Keratinocyte (primary cell): Measurements from ENCODE around the gene TNFAIP3. TPM values are rescaled to one million over a fixed set of nuclear protein-coding genes. Genes with fewer than 3 reads are reported as not detected.

Experiments
- DNase-seq: peaks from one replicate; pipeline ENCODE4 v3.0.0-alpha.2; 2011; ENCODE audit warnings: low read depth, missing footprints, low spot score
- FAIRE-seq: peaks from 2 replicates; lab custom pipeline; 2011; peaks lifted over from hg19 to GRCh38; lab: Jason Lieb, UNC
- H2AFZ ChIP-seq: 2 replicates; pipeline ENCODE4 v1.6.0; 2012; ENCODE audit warnings: low read length, control low read depth, inconsistent platforms; ENCODE audit not compliant: control insufficient read depth
- H3K27ac ChIP-seq: 2 replicates; pipeline ENCODE4 v1.5.1; 2011; ENCODE audit warnings: low read length; ENCODE audit not compliant: control insufficient read depth, insufficient read depth
- H3K27me3 ChIP-seq: 3 replicates; pipeline ENCODE4 v1.6.0; 2011; ENCODE audit warnings: low read length; ENCODE audit not compliant: control insufficient read depth, insufficient read depth; ENCODE audit errors: extremely low read depth
- H3K36me3 ChIP-seq, 2 experiments: 2 replicates in 1 of 2; 3 replicates in 1 of 2; pipeline ENCODE4 v1.5.1; 2011; ENCODE audit warnings: low read length in 2 of 2, mild to moderate bottlenecking in 1 of 2; ENCODE audit not compliant: control insufficient read depth in 2 of 2, insufficient read depth in 2 of 2; ENCODE audit errors: extremely low read depth in 1 of 2
- H3K4me1 ChIP-seq: 3 replicates; pipeline ENCODE4 v1.5.1; 2011; ENCODE audit warnings: low read length; ENCODE audit not compliant: control insufficient read depth, insufficient read depth; ENCODE audit errors: extremely low read depth
- H3K4me2 ChIP-seq: 3 replicates; pipeline ENCODE4 v1.6.0; 2011; ENCODE audit warnings: low read depth, low read length; ENCODE audit not compliant: control insufficient read depth, insufficient read depth; ENCODE audit errors: extremely low read depth
- H3K4me3 ChIP-seq, 3 experiments: fragments of 200-600 bp in 1 of 3; sonication (generic) in 1 of 3; 2 replicates in 2 of 3; 3 replicates in 1 of 3; pipeline ENCODE4 v1.5.1; 2011 to 2016; ENCODE audit warnings: low read length in 3 of 3, mild to moderate bottlenecking in 3 of 3, control low read depth in 2 of 3, inconsistent platforms in 1 of 3, low read depth in 1 of 3, mixed read lengths in 1 of 3, mixed run types in 1 of 3, moderate library complexity in 1 of 3; ENCODE audit not compliant: control insufficient read depth in 2 of 3, insufficient read depth in 2 of 3; ENCODE audit errors: extremely low read depth in 1 of 3
- H3K79me2 ChIP-seq: 2 replicates; pipeline ENCODE4 v1.6.0; 2012; ENCODE audit warnings: low read length; ENCODE audit not compliant: control insufficient read depth, insufficient read depth
- H3K9ac ChIP-seq: 3 replicates; pipeline ENCODE4 v1.6.0; 2011; ENCODE audit warnings: low read length; ENCODE audit not compliant: control insufficient read depth, insufficient read depth; ENCODE audit errors: extremely low read depth
- H3K9me1 ChIP-seq: 3 replicates; pipeline ENCODE4 v1.6.0; 2011; ENCODE audit warnings: low read length; ENCODE audit not compliant: control insufficient read depth, insufficient read depth; ENCODE audit errors: extremely low read depth
- H3K9me3 ChIP-seq: 2 replicates; pipeline ENCODE4 v1.5.1; 2012; ENCODE audit warnings: low read depth, low read length; ENCODE audit not compliant: control insufficient read depth
- H4K20me1 ChIP-seq: 3 replicates; pipeline ENCODE4 v1.6.0; 2011; ENCODE audit warnings: low read length; ENCODE audit not compliant: control insufficient read depth, insufficient read depth; ENCODE audit errors: extremely low read depth
- EZH2 ChIP-seq: IDR thresholded peaks from one replicate; pipeline ENCODE4 v1.6.1; 2012; ENCODE audit warnings: inconsistent platforms, mild to moderate bottlenecking, low read length, moderate library complexity
- dilution Hi-C: fragments of 300-500 bp; cut with MboI; formaldehyde crosslinking; loops from one replicate; pipeline ENCODE4 v1.7.0; 2020; ENCODE audit warnings: low sequenced_read_pairs; ENCODE audit not compliant: extremely low pct_ligation_motif_present
- polyA plus RNA-seq, 5 experiments: library from polyadenylated mRNA; depleted of rRNA in 3 of 5; stranded (reverse) in 3 of 5; stranded (forward) in 1 of 5; unstranded in 1 of 5; fragments of >200 nt; gene quantifications; 1 replicate in 1 of 5; 2 replicates in 3 of 5; 3 replicates in 1 of 5; pipeline versions ENCODE4 v1.2.1 to v1.2.3, GENCODE V29; 2011 to 2012; ENCODE audit warnings: missing spikeins in 2 of 5, low read depth in 1 of 5, low replicate concordance in 1 of 5
- TF ChIP-seq, protein P1 (sequence below), 3 experiments: IDR thresholded peaks in 1 of 3; conservative IDR thresholded peaks in 1 of 3; optimal IDR thresholded peaks in 1 of 3; 2 replicates in 2 of 3; 3 replicates in 1 of 3; pipeline versions ENCODE3 to v1.5.1; 2011; ENCODE audit warnings: low read length in 3 of 3, mild to moderate bottlenecking in 3 of 3, moderate library complexity in 2 of 3, control low read depth in 1 of 3, inconsistent platforms in 1 of 3; ENCODE audit not compliant: insufficient read depth in 2 of 3; ENCODE audit errors: extremely low read depth in 1 of 3

Gene TNFAIP3
- polyA plus RNA-seq, 1 donor (not counting 4 experiments of a cell fraction or from before 2014, with no cell fraction given): 141 TPM

GRCh38 chr6:137851669-137852068 is 15.4 kb upstream of the TNFAIP3 start:
- Histone ChIP-seq H3K4me3 (no peak overlapping the region), H3K27me3 (no peaks in the 10 kb centered on the region), H3K36me3 (no peaks in the 10 kb centered on the region), H2AFZ (no peak overlapping the region), H3K9ac (peak overlapping the region; percentile 55), H3K4me1 (peaks cover 44% of the 10 kb centered on the region), H3K4me2 (peak overlapping the region; percentile 7), H4K20me1 (no peaks in the 10 kb centered on the region), H3K27ac (peak overlapping the region; percentile 84), H3K9me1 (no peaks in the 10 kb centered on the region), H3K9me3 (no peaks in the 10 kb centered on the region), H3K79me2 (no peaks in the 10 kb centered on the region)
- FAIRE-seq (peak; percentile 90), DNase-seq (peak; percentile 95)
- TF ChIP-seq, protein P1, sequence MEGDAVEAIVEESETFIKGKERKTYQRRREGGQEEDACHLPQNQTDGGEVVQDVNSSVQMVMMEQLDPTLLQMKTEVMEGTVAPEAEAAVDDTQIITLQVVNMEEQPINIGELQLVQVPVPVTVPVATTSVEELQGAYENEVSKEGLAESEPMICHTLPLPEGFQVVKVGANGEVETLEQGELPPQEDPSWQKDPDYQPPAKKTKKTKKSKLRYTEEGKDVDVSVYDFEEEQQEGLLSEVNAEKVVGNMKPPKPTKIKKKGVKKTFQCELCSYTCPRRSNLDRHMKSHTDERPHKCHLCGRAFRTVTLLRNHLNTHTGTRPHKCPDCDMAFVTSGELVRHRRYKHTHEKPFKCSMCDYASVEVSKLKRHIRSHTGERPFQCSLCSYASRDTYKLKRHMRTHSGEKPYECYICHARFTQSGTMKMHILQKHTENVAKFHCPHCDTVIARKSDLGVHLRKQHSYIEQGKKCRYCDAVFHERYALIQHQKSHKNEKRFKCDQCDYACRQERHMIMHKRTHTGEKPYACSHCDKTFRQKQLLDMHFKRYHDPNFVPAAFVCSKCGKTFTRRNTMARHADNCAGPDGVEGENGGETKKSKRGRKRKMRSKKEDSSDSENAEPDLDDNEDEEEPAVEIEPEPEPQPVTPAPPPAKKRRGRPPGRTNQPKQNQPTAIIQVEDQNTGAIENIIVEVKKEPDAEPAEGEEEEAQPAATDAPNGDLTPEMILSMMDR (optimal IDR thresholded peaks at IDR 0.05 in 1 of 3, IDR thresholded peaks at IDR 0.05 in 1 of 3, conservative IDR thresholded peaks at IDR 0.05 in 1 of 3; ENCODE audit: extremely low read depth in 1 of 3, insufficient read depth in 2 of 3, low read length in 3 of 3): no peak
- TF ChIP-seq EZH2: no peak
- dilution Hi-C loops: no loop called here

DNA sequence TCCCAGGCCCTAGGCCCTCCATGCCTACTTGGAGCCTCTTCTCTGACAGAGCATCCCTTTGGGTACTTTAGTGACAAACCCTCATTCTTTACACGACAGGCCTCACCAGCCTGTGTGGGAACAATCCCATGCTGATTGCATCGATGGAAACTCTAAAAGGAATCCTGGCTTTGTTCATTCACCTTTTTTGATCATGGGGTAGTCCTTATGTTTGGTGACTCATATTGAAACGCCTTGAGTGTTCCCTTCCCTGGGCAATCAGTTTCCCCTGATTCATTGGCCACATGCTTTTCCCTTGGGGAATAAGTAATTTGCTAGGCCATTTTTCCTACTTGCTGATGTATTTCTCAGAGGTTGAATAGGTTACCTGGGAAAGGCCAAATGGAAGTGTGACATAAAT is 14.7 kb upstream of the TNFAIP3 start:
- Histone ChIP-seq H2AFZ (no peak overlapping the region), H3K9me3 (no peaks in the 10 kb centered on the region), H3K4me2 (peak overlapping the region; percentile 60), H3K4me1 (peaks cover 44% of the 10 kb centered on the region), H3K27me3 (no peaks in the 10 kb centered on the region), H3K27ac (peak overlapping the region; percentile 84), H3K79me2 (no peaks in the 10 kb centered on the region), H3K4me3 (no peak overlapping the region), H3K36me3 (no peaks in the 10 kb centered on the region), H3K9ac (peak overlapping the region; percentile 55), H4K20me1 (no peaks in the 10 kb centered on the region), H3K9me1 (no peaks in the 10 kb centered on the region)
- TF ChIP-seq, protein P1 (optimal IDR thresholded peaks at IDR 0.05 in 1 of 3, IDR thresholded peaks at IDR 0.05 in 1 of 3, conservative IDR thresholded peaks at IDR 0.05 in 1 of 3; ENCODE audit: extremely low read depth in 1 of 3, insufficient read depth in 2 of 3, low read length in 3 of 3): no peak
- TF ChIP-seq EZH2: no peak
- FAIRE-seq (peak; percentile 91), DNase-seq (no peak)
- dilution Hi-C loops: no loop called here
